ENCODE results near the gene ZHX3. TPM values are rescaled to one million over a fixed set of nuclear protein-coding genes. Genes with fewer than 3 reads are reported as not detected.
A peak's percentile ranks its signal among the peaks of the same experiment; 100 is the strongest.

Gene ZHX3
- total and polyA plus RNA-seq, 2 of the 4 experiments (the other 2 are of a cell fraction): 25.0 to 28.0 TPM

GRCh38 chr20:41335591-41335990 lies 18.1 kb upstream of the ZHX3 start:
- no peaks in the 10 kb centered on the region for H3K36me3 ChIP-seq (ENCODE audit: control insufficient read depth, insufficient read depth, low read length)
- H4K8ac ChIP-seq (ENCODE audit: low read depth in 2 of 2, low read length in 2 of 2): peak overlapping the region; percentile 53 to 78; a peak in 3 of 4 replicates
- peaks cover 0 to 3% of the 10 kb centered on the region in 2 experiments; a peak in 1 of 4 replicates for H3K79me1 ChIP-seq (ENCODE audit: low read depth in 1 of 2, low read length in 2 of 2)
- no peak for ATAC-seq (ENCODE audit: low read depth)
- CTCF ChIA-PET: interaction anchor here (2.4 kb wide), 1 partner anchor 163 kb away, joined by 8 read pairs; no protein-coding TSS in a partner anchor
- H2BK20ac ChIP-seq (ENCODE audit: low read depth, low read length): no peak overlapping the region; the same call in 1 of the 2 replicates
- H3K56ac ChIP-seq (ENCODE audit: extremely low read depth, insufficient read depth, low read length): no peak overlapping the region
- H3K27ac ChIP-seq (ENCODE audit: insufficient read depth, low read length): peak overlapping the region; percentile 81; the same call in 1 of the 2 replicates
- BruUV-seq (replicated peaks): no TSS peak
- H3K9me1 ChIP-seq (ENCODE audit: insufficient read depth, low read length): peaks cover 9% of the 10 kb centered on the region
- no peaks in the 10 kb centered on the region for H3K27me3 ChIP-seq (ENCODE audit: control insufficient read depth, insufficient read depth, low read length)
- peak overlapping the region; percentile 92 for H4K5ac ChIP-seq (ENCODE audit: low read depth, low read length)
- H2BK15ac ChIP-seq (ENCODE audit: low read depth, low read length): peak overlapping the region; percentile 82; the same call in 2 of the 3 replicates
- no peaks in the 10 kb centered on the region for H3K9me3 ChIP-seq (ENCODE audit: control insufficient read depth, insufficient read depth, low read length)
- no peak overlapping the region for H2AFZ ChIP-seq (replicated peaks; ENCODE audit: low read length, poor library complexity)
- in situ Hi-C loops (cut with MboI; ENCODE audit: low sequenced_read_pairs) (no loop called here), dilution Hi-C loops (cut with HindIII; ENCODE audit: low sequenced_read_pairs, unreplicated experiment) (no loop called here), intact Hi-C loops (cut with micrococcal nuclease) (no loop called here)
- peak overlapping the region; percentile 59 for H2BK120ac ChIP-seq (ENCODE audit: low read depth, low read length)
- H3K14ac ChIP-seq (replicated peaks; ENCODE audit: low read depth, low read length): no peak overlapping the region
- H2AK9ac ChIP-seq (replicated peaks; ENCODE audit: low read depth, low read length, poor library complexity): no peak overlapping the region
- H3K4me2 ChIP-seq (ENCODE audit: low read depth, low read length): no peak overlapping the region
- no peaks in the 10 kb centered on the region for H4K20me1 ChIP-seq (ENCODE audit: insufficient read depth, low read length)
- no peak overlapping the region for H3K4me3 ChIP-seq (ENCODE audit: insufficient read depth, low read depth, low read length)
- peak overlapping the region; percentile 88; the same call in 1 of the 2 replicates for H3K18ac ChIP-seq (ENCODE audit: low read depth, low read length)
- H4K91ac ChIP-seq (ENCODE audit: insufficient read depth, low read depth, low read length): peak overlapping the region; percentile 36; the same call in 1 of the 2 replicates
- TF ChIP-seq USF2 (IDR thresholded peaks at IDR 0.05; ENCODE audit: low read depth, low read length) (no peak), POLR2A (IDR thresholded peaks at IDR 0.05; ENCODE audit: low read depth, low read length) (no peak), MXI1 (IDR thresholded peaks at IDR 0.05; ENCODE audit: borderline replicate concordance, low read depth, low read length) (no peak), FOS (IDR thresholded peaks at IDR 0.05; ENCODE audit: low read depth, low read length) (no peak), CEBPB (IDR thresholded peaks at IDR 0.05; ENCODE audit: low read depth, low read length) (no peak), RCOR1 (IDR thresholded peaks at IDR 0.05; ENCODE audit: insufficient replicate concordance, low read length) (no peak), BHLHE40 (IDR thresholded peaks at IDR 0.05; ENCODE audit: low read depth, low read length) (no peak), ELK1 (IDR thresholded peaks at IDR 0.05; ENCODE audit: borderline replicate concordance, low read depth, low read length) (no peak), MAZ (IDR thresholded peaks at IDR 0.05; ENCODE audit: borderline replicate concordance, low read depth, low read length) (no peak), SMC3 (IDR thresholded peaks at IDR 0.05; ENCODE audit: low read depth, low read length) (no peak), CHD1 (IDR thresholded peaks at IDR 0.05; ENCODE audit: low read depth, low read length) (no peak), RAD21 (IDR thresholded peaks at IDR 0.05; ENCODE audit: low read length) (no peak), NFE2L2 (IDR thresholded peaks at IDR 0.05; ENCODE audit: low read depth, low read length) (no peak), CTCF (conservative IDR thresholded peaks at IDR 0.05; ENCODE audit: low read depth, low read length) (no peak), RFX5 (IDR thresholded peaks at IDR 0.05; ENCODE audit: low read depth, low read length) (no peak), MAFK (IDR thresholded peaks at IDR 0.05; ENCODE audit: low read depth, low read length) (no peak)
- H3K9ac ChIP-seq (ENCODE audit: low read depth, low read length): no peak overlapping the region
- H2AK5ac ChIP-seq (ENCODE audit: low read depth, low read length): peak overlapping the region; percentile 67
- no peak overlapping the region for H3K23ac ChIP-seq (ENCODE audit: low read depth, low read length)
- peak overlapping the region; percentile 77 for H2BK5ac ChIP-seq (ENCODE audit: low read depth, low read length, poor library complexity, severe bottlenecking)
- peaks cover 19% of the 10 kb centered on the region for H3K4me1 ChIP-seq (ENCODE audit: control insufficient read depth, insufficient read depth, low read length)
- H3K4ac ChIP-seq (ENCODE audit: low read depth, low read length): peak overlapping the region; percentile 87
- no peak for DNase-seq
- POLR2A ChIA-PET (ENCODE audit: unreplicated experiment): no interaction called here
- WGBS, 2 experiments (ENCODE audit: extremely low coverage in 2 of 2, insufficient read length in 1 of 2): no CpG with 5 or more reads among the region's 1 CpG
